ENCODE measurements around the gene ELP1.
"Not testable (repeated sequence)": the region's sequence is repeated elsewhere in the genome, so short reads cannot be mapped to it uniquely, and the experiment has no call there.

The ELP1 gene

GRCh38 chr9:108933718-108934322, at the start of gene ELP1:
ELP1 (minus strand) TSS chr9:108934124; CDS start chr9:108931146, 2,978 bp downstream.
- DNase-seq (ENCODE audit: low read depth, low spot score) = peak; percentile 85

GRCh38 chr9:108980893-108981292, 47.0 kb upstream of the ELP1 start:
- DNase-seq (ENCODE audit: low read depth, low spot score) = no peak

GRCh38 chr9:108978205-108978604, 44.3 kb upstream of the ELP1 start:
- no peak for DNase-seq (ENCODE audit: low read depth, low spot score)

GRCh38 chr9:108973895-108974294, 40.0 kb upstream of the ELP1 start:
- DNase-seq (ENCODE audit: low read depth, low spot score) = no peak

GRCh38 chr9:108972626-108973209, 38.8 kb upstream of the ELP1 start:
- DNase-seq (ENCODE audit: low read depth, low spot score) = no peak

GRCh38 chr9:108972186-108972585, 38.3 kb upstream of the ELP1 start:
- no peak for DNase-seq (ENCODE audit: low read depth, low spot score)

- DNase-seq (ENCODE audit: low read depth, low spot score) = not testable (repeated sequence)
Measured at GRCh38 chr9:108971392-108971791, 37.5 kb upstream of the ELP1 start.

GRCh38 chr9:108967916-108968315, 34.0 kb upstream of the ELP1 start:
- no peak for DNase-seq (ENCODE audit: low read depth, low spot score)

GRCh38 chr9:108963459-108964143, 29.7 kb upstream of the ELP1 start:
- DNase-seq (ENCODE audit: low read depth, low spot score) = no peak

- no peak for DNase-seq (ENCODE audit: low read depth, low spot score)
Measured at GRCh38 chr9:108961151-108961550, 27.2 kb upstream of the ELP1 start.

- DNase-seq (ENCODE audit: low read depth, low spot score) = no peak
Measured at GRCh38 chr9:108960331-108960730, 26.4 kb upstream of the ELP1 start.

GRCh38 chr9:108956631-108957026, 22.7 kb upstream of the ELP1 start:
- no peak for DNase-seq (ENCODE audit: low read depth, low spot score)

GRCh38 chr9:108956022-108956630, 22.2 kb upstream of the ELP1 start:
- no peak for DNase-seq (ENCODE audit: low read depth, low spot score)

- DNase-seq (ENCODE audit: low read depth, low spot score) = no peak
Measured at GRCh38 chr9:108953983-108954574, 20.2 kb upstream of the ELP1 start.

GRCh38 chr9:108951578-108951977, 17.7 kb upstream of the ELP1 start:
- no peak for DNase-seq (ENCODE audit: low read depth, low spot score)

- DNase-seq (ENCODE audit: low read depth, low spot score) = no peak
Measured at GRCh38 chr9:108950168-108950567, 16.2 kb upstream of the ELP1 start.

- DNase-seq (ENCODE audit: low read depth, low spot score) = no peak
Measured at GRCh38 chr9:108939975-108940374, 6.1 kb upstream of the ELP1 start.

GRCh38 chr9:108937561-108938305, 3.8 kb upstream of the ELP1 start:
- DNase-seq (ENCODE audit: low read depth, low spot score) = no peak

GRCh38 chr9:108934323-108934893, 484 bp upstream of the ELP1 start, which contains the start of gene ABITRAM:
ABITRAM (plus strand) TSS chr9:108934400; CDS start chr9:108934487, 87 bp downstream.
- DNase-seq (ENCODE audit: low read depth, low spot score) = peak; percentile 59

GRCh38 chr9:108933231-108933717, 650 bp downstream of the ELP1 start:
- no peak for DNase-seq (ENCODE audit: low read depth, low spot score)

GRCh38 chr9:108928386-108928785, 5.5 kb downstream of the ELP1 start:
- no peak for DNase-seq (ENCODE audit: low read depth, low spot score)
